Hepatocyte (in vitro differentiated cells): Measurements from ENCODE around the gene OR5B3. TPM values are rescaled to one million over a fixed set of nuclear protein-coding genes. Genes with fewer than 3 reads are reported as not detected.

ENCODE experiments used
- DNase-seq: peaks from one replicate; pipeline ENCODE4 v3.0.0-alpha.2; 2016; ENCODE audit warnings: low spot score
- H2AFZ ChIP-seq: fragments of 200-600 bp; sonication (generic); 2 replicates; pipeline ENCODE4 v1.6.0; 2016; ENCODE audit warnings: antibody characterized with exemption, mild to moderate bottlenecking
- H3K27ac ChIP-seq: fragments of 200-600 bp; sonication (generic); 2 replicates; pipeline ENCODE4 v1.5.1; 2016; ENCODE audit warnings: mild to moderate bottlenecking
- H3K27me3 ChIP-seq: fragments of 200-600 bp; sonication (generic); 2 replicates; pipeline ENCODE4 v1.6.1; 2016
- H3K36me3 ChIP-seq: fragments of 200-600 bp; sonication (generic); replicated peaks from 2 replicates; pipeline ENCODE4 v1.5.1; 2016; ENCODE audit warnings: low read depth; ENCODE audit not compliant: insufficient read depth
- H3K4me1 ChIP-seq: fragments of 200-600 bp; sonication (generic); 2 replicates; pipeline ENCODE4 v1.5.1; 2016; ENCODE audit warnings: mild to moderate bottlenecking, moderate library complexity; ENCODE audit not compliant: insufficient read depth
- H3K4me2 ChIP-seq: fragments of 200-600 bp; sonication (generic); 2 replicates; pipeline ENCODE4 v1.6.0; 2016
- H3K4me3 ChIP-seq: fragments of 200-600 bp; sonication (generic); 2 replicates; pipeline ENCODE4 v1.5.1; 2016; ENCODE audit warnings: mild to moderate bottlenecking
- H3K79me2 ChIP-seq: fragments of 200-600 bp; sonication (generic); 2 replicates; pipeline ENCODE4 v1.6.0; 2017; ENCODE audit warnings: mild to moderate bottlenecking
- H3K9me2 ChIP-seq: fragments of 200-600 bp; sonication (generic); replicated peaks from 2 replicates; pipeline ENCODE4 v1.6.0; 2017; ENCODE audit warnings: mild to moderate bottlenecking; ENCODE audit not compliant: insufficient read depth
- H3K9me3 ChIP-seq: fragments of 200-600 bp; sonication (generic); 2 replicates; pipeline ENCODE4 v1.5.1; 2016; ENCODE audit warnings: low read depth, mild to moderate bottlenecking
- H4K20me1 ChIP-seq: fragments of 200-600 bp; sonication (generic); 2 replicates; pipeline ENCODE4 v1.6.0; 2016; ENCODE audit warnings: mild to moderate bottlenecking; ENCODE audit not compliant: insufficient read depth, poor library complexity, severe bottlenecking
- CTCF ChIP-seq: fragments of 200-600 bp; sonication (generic); IDR thresholded peaks from 2 replicates; pipeline ENCODE4 v1.5.1; 2016; ENCODE audit warnings: antibody characterized with exemption, mild to moderate bottlenecking; ENCODE audit not compliant: poor library complexity
- EZH2 ChIP-seq: fragments of 200-600 bp; sonication (generic); IDR thresholded peaks from 2 replicates; pipeline ENCODE4 v1.6.1; 2016; ENCODE audit warnings: antibody characterized with exemption, mild to moderate bottlenecking, borderline replicate concordance
- EZH2phosphoT487 ChIP-seq: fragments of 200-600 bp; sonication (generic); IDR thresholded peaks from one replicate; pipeline ENCODE4 v1.6.1; 2018; ENCODE audit warnings: antibody characterized with exemption, mild to moderate bottlenecking, low read depth, moderate library complexity; ENCODE audit not compliant: unreplicated experiment, severe bottlenecking
- WGBS: methylation state at CpG from one replicate; pipeline ENCODE4 v1.1.6; 2016; ENCODE audit warnings: low lambda C conversion rate; ENCODE audit errors: missing lambda C conversion rate; 5-methylcytosine and 5-hydroxymethylcytosine counted together
- polyA plus RNA-seq: library from polyadenylated mRNA; unstranded; fragments of >200 nt; fragmentation: Nextera tagmentation; extraction: Ambion mirVana; gene quantifications from 2 replicates; pipeline ENCODE4 v1.2.1, GENCODE V29; 2016
- total RNA-seq: library from RNA; depleted of rRNA; stranded (reverse); fragments of >200 nt; gene quantifications from 2 replicates; pipeline ENCODE4 v1.2.3, GENCODE V29; 2014

The OR5B3 gene
- total and polyA plus RNA-seq, 2 experiments from 2014 or later: not detected

GRCh38 chr11:58358969-58359368, 47.7 kb downstream of the OR5B3 start, which contains the start of gene OR5B17:
Gene OR5B17, minus strand, starts transcription at chr11:58359069. Its CDS starts 0 bp downstream, at chr11:58359069.
- WGBS: 72% methylated on average over 1 of the region's 1 CpG
- no peak within 1 kb of the TSS for H3K27ac ChIP-seq
- H3K4me3 ChIP-seq: no peak within 1 kb of the TSS
- H3K9me2 ChIP-seq: no peaks in the 10 kb centered on the region
- H3K9me3 ChIP-seq: no peaks in the 10 kb centered on the region
- no peaks in the 10 kb centered on the region for H3K4me1 ChIP-seq
- no peaks in the 10 kb centered on the region for H3K79me2 ChIP-seq
- H3K4me2 ChIP-seq: no peak within 1 kb of the TSS
- TF ChIP-seq EZH2 (no peak), CTCF (no peak), EZH2phosphoT487 (no peak)
- H4K20me1 ChIP-seq: no peaks in the 10 kb centered on the region
- no peak within 1 kb of the TSS for H2AFZ ChIP-seq
- no peaks in the 10 kb centered on the region for H3K27me3 ChIP-seq
- H3K36me3 ChIP-seq: no peaks in the 10 kb centered on the region
- DNase-seq: no peak

GRCh38 chr11:58354727-58355126, 51.9 kb downstream of the OR5B3 start:
- H3K27me3 ChIP-seq: no peaks in the 10 kb centered on the region
- 79% methylated on average over 3 of the region's 3 CpGs for WGBS
- no peak overlapping the region for H3K4me2 ChIP-seq
- no peaks in the 10 kb centered on the region for H3K9me2 ChIP-seq
- no peak overlapping the region for H3K4me3 ChIP-seq
- no peaks in the 10 kb centered on the region for H3K9me3 ChIP-seq
- no peak for DNase-seq
- no peak overlapping the region for H3K27ac ChIP-seq
- H3K4me1 ChIP-seq: no peaks in the 10 kb centered on the region
- no peaks in the 10 kb centered on the region for H4K20me1 ChIP-seq
- H3K79me2 ChIP-seq: no peaks in the 10 kb centered on the region
- TF ChIP-seq CTCF (no peak), EZH2 (no peak), EZH2phosphoT487 (no peak)
- no peaks in the 10 kb centered on the region for H3K36me3 ChIP-seq
- H2AFZ ChIP-seq: no peak overlapping the region

Other genes starting within 250 kb of the OR5B3 start
- not detected in 2 replicates for gene OR9Q2, start 217.8 kb downstream of the OR5B3 start, total RNA-seq
- not detected in 2 replicates for gene OR9Q2, start 217.8 kb downstream of the OR5B3 start, polyA plus RNA-seq
- not detected in 2 replicates for gene OR1S2, start 202.7 kb downstream of the OR5B3 start, total RNA-seq
- not detected in 2 replicates for gene OR1S2, start 202.7 kb downstream of the OR5B3 start, polyA plus RNA-seq
- gene OR1S1, start 194.2 kb downstream of the OR5B3 start, total RNA-seq: not detected in 2 replicates
- gene OR1S1, start 194.2 kb downstream of the OR5B3 start, polyA plus RNA-seq: not detected in 2 replicates
- 0.23 TPM in 1 of 2 replicates, not detected in the other for gene OR10Q1, start 178.0 kb downstream of the OR5B3 start, total RNA-seq
- gene OR10Q1, start 178.0 kb downstream of the OR5B3 start, polyA plus RNA-seq: not detected in 2 replicates
- gene OR10W1, start 138.6 kb downstream of the OR5B3 start, total RNA-seq: not detected in 2 replicates
- gene OR10W1, start 138.6 kb downstream of the OR5B3 start, polyA plus RNA-seq: not detected in 2 replicates
- gene OR5B17, start 47.8 kb downstream of the OR5B3 start, total RNA-seq: not detected in 2 replicates
- gene OR5B17, start 47.8 kb downstream of the OR5B3 start, polyA plus RNA-seq: not detected in 2 replicates
- gene OR5B2, start 21.2 kb upstream of the OR5B3 start, total RNA-seq: not detected in 2 replicates
- gene OR5B2, start 21.2 kb upstream of the OR5B3 start, polyA plus RNA-seq: not detected in 2 replicates
- gene OR5B12, start 35.4 kb upstream of the OR5B3 start, total RNA-seq: not detected in 2 replicates
- gene OR5B12, start 35.4 kb upstream of the OR5B3 start, polyA plus RNA-seq: not detected in 2 replicates
- gene OR5B21, start 101.2 kb upstream of the OR5B3 start, total RNA-seq: not detected in 2 replicates
- not detected in 2 replicates for gene OR5B21, start 101.2 kb upstream of the OR5B3 start, polyA plus RNA-seq
- 3.1 and 3.2 TPM in 2 replicates for gene LPXN, start 169.0 kb upstream of the OR5B3 start, total RNA-seq
- 2.3 and 3.7 TPM in 2 replicates for gene LPXN, start 169.0 kb upstream of the OR5B3 start, polyA plus RNA-seq
- gene ZFP91, start 172.2 kb upstream of the OR5B3 start, total RNA-seq: 42.0 and 45.9 TPM in 2 replicates
- gene ZFP91, start 172.2 kb upstream of the OR5B3 start, polyA plus RNA-seq: 13.7 and 15.4 TPM in 2 replicates
- 3.1 and 3.6 TPM in 2 replicates for gene CNTF, start 215.8 kb upstream of the OR5B3 start, total RNA-seq
- gene CNTF, start 215.8 kb upstream of the OR5B3 start, polyA plus RNA-seq: not detected in 2 replicates